Islet of Langerhans (tissue), 1 donor: Measurements from ENCODE around the gene CLC.
"Not testable (repeated sequence)": the region's sequence is repeated elsewhere in the genome, so short reads cannot be mapped to it uniquely, and the experiment has no call there.

Source experiments
- FAIRE-seq: peaks from one replicate; lab custom pipeline; 2011; peaks lifted over from hg19 to GRCh38; lab: Jason Lieb, UNC

The CLC gene

GRCh38 chr19:39737891-39738290 is at the start of gene CLC:
TSS of gene CLC (minus strand) at chr19:39738029. CDS start at chr19:39737952, 77 bp downstream.
- FAIRE-seq: no peak

GRCh38 chr19:39780894-39781293 is 43.1 kb upstream of the CLC start:
- no peak for FAIRE-seq

GRCh38 chr19:39778763-39779162 is 40.9 kb upstream of the CLC start, which contains the start of gene LEUTX:
TSS of gene LEUTX (plus strand) at chr19:39778854. CDS start at chr19:39778921, 67 bp downstream.
- no peak for FAIRE-seq

- no peak for FAIRE-seq
These were observed 31.0 kb upstream of the CLC start for GRCh38 chr19:39768786-39769185.

- FAIRE-seq: no peak
These were observed 30.5 kb upstream of the CLC start for GRCh38 chr19:39768334-39768733.

GRCh38 chr19:39765091-39766076 is 27.6 kb upstream of the CLC start:
- no peak for FAIRE-seq

- not testable (repeated sequence) for FAIRE-seq
These were observed 24.0 kb upstream of the CLC start for GRCh38 chr19:39761851-39762250.

GRCh38 chr19:39759457-39760184 is 21.8 kb upstream of the CLC start:
- FAIRE-seq: no peak

- FAIRE-seq: no peak
These were observed 17.1 kb upstream of the CLC start for GRCh38 chr19:39754971-39755370.

GRCh38 chr19:39754544-39754943 is 16.7 kb upstream of the CLC start:
- no peak for FAIRE-seq

GRCh38 chr19:39752795-39753194 is 15.0 kb upstream of the CLC start:
- no peak for FAIRE-seq

GRCh38 chr19:39752390-39752789 is 14.6 kb upstream of the CLC start:
- no peak for FAIRE-seq

- FAIRE-seq: no peak
These were observed 12.2 kb upstream of the CLC start for GRCh38 chr19:39749981-39750380.

- FAIRE-seq: no peak
These were observed 9.2 kb upstream of the CLC start for GRCh38 chr19:39746836-39747529.

GRCh38 chr19:39745643-39746042 is 7.8 kb upstream of the CLC start:
- no peak for FAIRE-seq

GRCh38 chr19:39740395-39740794 is 2.6 kb upstream of the CLC start:
- FAIRE-seq: no peak

GRCh38 chr19:39738814-39739213 is 985 bp upstream of the CLC start:
- no peak for FAIRE-seq

GRCh38 chr19:39737351-39737750 is 478 bp downstream of the CLC start:
- FAIRE-seq: no peak

GRCh38 chr19:39736088-39736487 is 1.7 kb downstream of the CLC start:
- no peak for FAIRE-seq

- no peak for FAIRE-seq
These were observed 2.1 kb downstream of the CLC start for GRCh38 chr19:39735688-39736087.

- FAIRE-seq: no peak
These were observed 4.0 kb downstream of the CLC start for GRCh38 chr19:39733841-39734240.

- no peak for FAIRE-seq
These were observed 6.1 kb downstream of the CLC start for GRCh38 chr19:39731685-39732084.

- no peak for FAIRE-seq
These were observed 8.2 kb downstream of the CLC start for GRCh38 chr19:39729594-39729993.
